Prostate gland (tissue), 2 donors: Measurements from ENCODE around the gene SLC13A3.

ENCODE experiments used
- CTCF ChIP-seq, 4 experiments: fragments of 200-600 bp in 2 of 4; fragments of 450-650 bp in 2 of 4; sonication (generic) in 2 of 4; IDR thresholded peaks; 1 replicate in 3 of 4; 2 replicates in 1 of 4; pipeline ENCODE4 v1.5.1; 2016 to 2019; ENCODE audit warnings: antibody characterized with exemption in 4 of 4, mild to moderate bottlenecking in 2 of 4, moderate library complexity in 2 of 4
- POLR2A ChIP-seq: fragments of 450-650 bp; IDR thresholded peaks from one replicate; pipeline ENCODE4 v1.6.1; 2016; ENCODE audit warnings: antibody characterized with exemption, mild to moderate bottlenecking
- POLR2AphosphoS5 ChIP-seq: sonication (generic); formaldehyde crosslinking; IDR thresholded peaks from one replicate; pipeline ENCODE4 v1.6.1; 2017; ENCODE audit warnings: antibody characterized with exemption

- TF ChIP-seq POLR2AphosphoS5, result no peak
- no peak for TF ChIP-seq CTCF (IDR thresholded peaks at IDR 0.05)
- TF ChIP-seq POLR2A, result no peak
These were observed 32.3 kb upstream of the SLC13A3 start for GRCh38 chr20:46683668-46683938.
